GM19452 (cell line): ENCODE results near the gene HADH.
"Not testable (repeated sequence)": the region's sequence is repeated elsewhere in the genome, so short reads cannot be mapped to it uniquely, and the experiment has no call there.

Experiments used
- ATAC-seq: cut with Tn5 transposase; IDR thresholded peaks from one replicate; pipeline ENCODE4 v1.9.1; 2021; ENCODE audit not compliant: unreplicated experiment

HADH gene

DNA sequence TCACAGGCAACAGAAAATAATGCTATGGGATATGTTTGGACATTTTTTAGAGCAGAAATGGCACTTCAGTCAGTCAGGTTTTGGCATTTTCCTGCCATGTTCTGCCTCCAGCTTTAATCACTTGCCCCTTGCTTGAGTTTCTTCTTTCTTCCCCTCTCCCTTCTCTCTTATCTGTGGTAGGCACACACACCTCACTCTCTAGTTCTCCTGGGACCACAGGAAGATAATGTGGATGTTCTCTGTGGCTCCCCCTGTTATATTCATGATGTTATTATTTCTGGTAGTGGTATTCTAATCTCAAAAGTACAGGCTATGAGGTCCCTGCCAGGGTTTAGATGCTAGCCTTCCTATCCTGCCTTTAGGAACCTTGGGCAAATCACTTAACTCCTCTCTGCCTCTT, 5.2 kb downstream of the HADH start:
- ATAC-seq, result no peak

DNA sequence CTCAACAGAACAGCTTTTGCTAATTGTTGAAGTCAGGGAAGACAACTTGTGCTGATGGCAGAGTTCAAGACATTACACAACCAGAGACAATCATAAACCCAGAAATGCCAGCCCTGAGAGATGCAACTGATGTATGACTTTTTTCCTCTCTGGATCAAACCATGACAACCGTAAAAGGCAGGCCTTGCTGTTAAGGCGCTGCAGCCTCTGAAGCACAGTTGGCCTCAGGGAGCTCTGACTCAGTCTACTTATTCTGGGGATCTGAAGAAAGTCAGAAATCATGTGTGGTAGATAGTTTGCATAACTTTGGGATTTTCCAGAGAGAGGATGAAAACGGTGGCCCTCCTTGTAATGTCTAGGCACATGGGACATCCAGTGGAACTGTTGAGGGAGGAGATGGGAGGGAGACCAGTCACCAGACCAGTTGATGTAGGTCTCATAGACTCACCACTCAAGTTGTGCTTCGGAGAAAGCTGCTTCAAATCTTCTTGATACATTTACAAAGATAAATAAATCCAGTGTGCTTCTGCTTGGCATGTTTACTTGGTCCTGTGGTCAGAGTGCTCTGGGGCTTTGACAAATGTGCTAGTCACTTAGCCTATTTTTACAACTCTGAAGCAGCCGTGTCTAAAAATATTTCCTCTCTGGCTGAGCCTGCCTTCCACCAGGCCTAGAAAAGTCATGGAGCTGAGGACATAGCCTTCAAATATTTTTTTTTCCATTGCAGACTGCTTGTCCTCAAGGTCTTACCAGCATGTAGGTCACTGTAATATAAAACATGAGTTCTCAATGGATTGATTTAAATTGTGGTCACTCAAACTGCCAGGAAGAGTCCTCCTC, 7.5 kb downstream of the HADH start:
- no peak for ATAC-seq

DNA sequence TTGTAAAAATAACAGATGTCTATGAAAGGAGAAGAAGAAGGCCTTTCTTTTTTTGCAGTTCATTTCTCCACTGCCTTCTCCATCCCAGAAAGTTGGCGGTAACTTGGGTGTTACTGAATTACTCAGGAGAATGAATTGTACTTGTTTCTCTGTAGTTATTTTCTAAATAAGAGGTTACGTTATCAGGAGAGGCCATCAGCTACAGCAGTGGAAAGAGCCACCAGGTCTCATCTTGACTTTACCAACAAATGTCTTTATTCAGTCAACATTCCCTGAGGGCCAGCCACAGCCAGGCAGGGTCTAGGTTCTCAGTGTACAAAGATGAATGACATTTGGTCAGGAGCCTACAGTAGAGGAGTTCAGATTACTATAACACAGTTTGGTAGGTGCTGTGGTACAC, 8.1 kb downstream of the HADH start:
- no peak for ATAC-seq

DNA sequence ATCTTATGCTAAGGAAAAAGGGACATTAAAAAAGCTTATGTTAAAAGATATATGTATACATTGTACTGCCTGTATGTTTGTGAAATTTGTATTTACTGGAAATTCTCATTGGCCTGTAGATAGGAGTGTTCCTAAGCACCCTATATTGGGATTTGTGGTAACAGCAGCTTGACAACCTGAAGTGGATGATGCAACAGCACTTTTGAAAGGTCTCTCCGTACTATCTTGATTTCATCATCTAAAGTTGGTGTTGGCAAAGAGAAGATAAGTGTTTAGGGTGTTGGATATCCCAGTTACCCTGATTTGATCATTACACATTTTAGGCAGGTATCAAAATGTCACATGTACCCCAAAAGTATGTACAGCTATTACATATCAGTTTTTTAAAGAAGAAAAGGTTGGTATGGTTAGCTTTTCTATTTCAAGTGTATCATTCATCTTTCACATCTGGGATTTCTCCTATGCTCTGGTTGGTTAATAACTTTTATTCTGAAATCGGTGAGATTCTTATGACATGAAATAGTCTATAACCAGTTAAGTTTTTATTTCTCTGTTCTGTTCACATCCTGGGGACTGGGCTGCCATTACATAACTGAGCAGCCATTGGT, 10.3 kb downstream of the HADH start:
- ATAC-seq, result no peak

DNA sequence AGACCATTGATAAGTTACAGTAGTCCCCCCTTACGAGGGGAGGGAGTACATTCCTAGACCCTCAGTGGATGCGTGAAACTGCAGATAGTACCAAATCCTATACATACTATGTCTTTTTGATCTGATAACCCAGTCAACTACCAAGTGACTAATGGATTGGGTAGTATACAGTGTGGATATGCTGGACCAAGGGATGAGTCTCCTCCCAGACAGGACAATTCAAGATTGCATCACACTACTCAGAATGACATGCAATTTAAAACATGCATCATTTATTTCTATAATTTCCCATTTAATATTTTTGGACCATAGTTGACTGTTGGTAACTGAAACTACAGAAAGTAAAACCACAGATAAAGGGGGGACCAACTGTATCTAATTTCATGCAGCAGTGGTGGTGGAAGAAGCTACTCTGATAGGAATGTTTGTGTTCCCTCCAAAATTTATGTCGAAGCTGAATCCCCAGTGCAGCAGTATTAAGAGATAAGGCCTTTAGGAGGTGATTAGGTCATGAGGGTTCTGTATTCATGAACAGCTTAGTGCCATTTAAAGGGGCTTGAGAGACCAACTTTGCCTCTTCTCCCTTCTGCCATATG, 11.9 kb downstream of the HADH start:
- no peak for ATAC-seq

DNA sequence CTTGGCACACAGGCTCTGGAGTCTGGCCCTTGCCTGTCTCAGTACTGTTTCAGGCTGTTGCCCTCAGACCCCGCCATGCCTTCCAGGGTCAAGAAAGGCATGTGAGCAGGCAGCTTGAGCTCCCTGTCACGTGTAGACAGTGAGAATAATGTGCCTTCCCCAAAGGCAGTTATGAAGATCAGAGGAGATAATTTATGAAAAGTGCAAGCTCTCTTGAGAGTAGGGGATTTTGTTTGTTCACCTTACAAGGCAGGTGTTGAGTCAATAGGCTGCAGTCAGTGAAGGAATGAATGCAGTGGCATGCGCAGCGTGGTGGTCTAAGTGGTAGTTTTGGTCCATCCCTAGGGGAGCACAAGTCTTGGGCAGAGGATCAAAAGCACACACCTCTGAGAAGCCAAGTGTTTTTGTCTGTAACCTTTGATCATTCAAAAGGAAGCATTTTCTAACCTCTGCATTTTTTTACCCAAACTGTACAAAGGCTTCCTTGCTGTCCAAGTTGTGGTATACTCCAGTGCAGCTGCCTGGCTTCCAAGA, 14.4 kb downstream of the HADH start:
- ATAC-seq, result no peak

DNA sequence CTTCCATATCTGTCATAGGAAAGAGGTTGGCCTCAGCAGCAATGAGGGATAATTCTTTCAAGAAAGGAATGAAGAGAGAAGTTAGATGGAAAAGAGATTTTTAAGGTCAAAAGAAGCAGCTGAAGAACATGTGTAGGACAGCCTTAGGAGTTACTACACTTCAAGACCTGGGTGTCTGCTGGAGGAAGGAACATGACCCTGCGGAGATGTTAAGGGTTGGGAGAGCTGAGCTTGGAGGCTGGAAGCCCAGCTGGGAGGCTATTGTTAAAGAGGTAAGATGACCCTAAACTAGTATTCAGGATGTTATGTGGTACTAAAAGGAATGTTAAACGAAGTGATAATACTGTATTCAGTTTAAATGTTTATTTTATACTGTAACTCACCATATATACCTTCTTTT, 15.0 kb downstream of the HADH start:
- ATAC-seq, result no peak

DNA sequence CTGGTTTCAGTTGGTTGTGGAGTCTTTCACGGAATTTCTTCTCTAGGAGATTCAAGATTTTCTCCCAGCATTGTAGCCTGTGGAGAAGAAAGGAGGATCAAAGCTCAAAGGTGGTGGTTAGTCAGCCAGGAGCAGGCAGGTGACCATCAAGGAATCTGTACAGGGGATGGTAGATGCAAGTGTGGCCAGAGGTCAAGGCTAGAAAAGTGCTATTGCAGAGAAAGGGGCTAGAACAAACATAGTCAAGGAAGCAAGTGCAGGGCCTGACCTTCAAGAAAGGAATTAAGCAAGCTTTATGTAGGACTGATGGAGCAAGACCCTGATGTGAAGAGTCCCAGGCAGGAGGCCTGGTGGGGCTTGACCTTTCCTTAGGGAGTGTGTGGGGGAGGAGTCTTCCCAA, 16.1 kb downstream of the HADH start:
- ATAC-seq, result no peak

DNA sequence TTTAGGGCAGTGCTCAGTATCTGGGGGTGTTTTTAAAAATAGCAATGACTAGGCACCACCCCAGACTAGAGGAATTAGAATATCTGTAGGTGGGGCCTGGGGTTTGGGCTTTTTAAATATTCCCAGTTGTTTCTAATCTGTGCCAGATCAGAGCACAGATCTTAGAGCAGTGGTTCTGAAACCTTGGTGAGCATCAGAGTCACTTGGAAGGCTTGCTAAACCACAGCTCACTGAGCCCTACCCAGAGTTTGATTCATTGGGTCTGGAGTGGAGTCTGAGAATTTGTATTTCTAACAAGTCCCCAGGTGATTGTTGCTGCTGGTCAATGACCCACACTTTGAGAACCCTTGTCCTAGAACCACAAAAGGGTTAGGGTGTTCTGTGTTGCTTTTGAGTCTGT, 16.7 kb downstream of the HADH start:
- no peak for ATAC-seq

DNA sequence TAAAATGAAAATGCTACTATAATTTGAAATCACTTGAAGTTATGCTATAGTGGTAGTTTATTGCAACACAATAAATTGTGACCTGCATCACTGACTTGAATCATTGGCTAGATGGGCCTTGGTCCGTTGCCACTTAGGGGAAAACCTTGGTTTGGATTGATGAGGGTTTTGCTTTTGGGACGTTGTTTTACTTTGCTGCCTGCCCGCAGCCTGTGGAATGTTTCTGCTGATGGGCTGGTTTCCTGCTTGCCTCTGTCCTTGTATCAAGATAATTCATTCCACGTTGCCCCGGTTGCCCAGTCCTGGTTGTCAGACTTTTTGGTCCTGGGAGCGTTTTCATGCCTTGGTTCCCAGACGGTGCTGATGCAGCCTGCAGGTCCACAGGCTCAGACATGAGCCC, 18.3 kb downstream of the HADH start:
- no peak for ATAC-seq

DNA sequence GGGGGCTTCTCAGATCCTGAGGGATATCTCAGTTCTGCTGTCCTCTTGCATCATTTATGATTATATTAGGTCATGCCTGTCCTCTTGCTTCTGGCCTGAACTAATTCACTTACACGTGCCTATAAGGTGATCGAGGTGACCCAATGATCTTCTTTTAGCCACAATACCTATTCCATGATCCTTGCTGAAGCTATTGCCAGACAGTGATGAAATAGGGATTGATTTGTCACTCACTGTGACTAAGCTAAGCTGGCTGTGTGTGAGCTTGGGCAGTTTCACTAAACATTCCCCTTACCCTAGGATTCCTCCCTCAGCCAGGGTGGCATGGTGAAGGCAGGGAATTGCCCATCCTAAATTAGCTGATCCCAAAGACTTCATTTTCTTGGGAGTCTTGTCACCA, 19.0 kb downstream of the HADH start:
- ATAC-seq, result no peak

DNA sequence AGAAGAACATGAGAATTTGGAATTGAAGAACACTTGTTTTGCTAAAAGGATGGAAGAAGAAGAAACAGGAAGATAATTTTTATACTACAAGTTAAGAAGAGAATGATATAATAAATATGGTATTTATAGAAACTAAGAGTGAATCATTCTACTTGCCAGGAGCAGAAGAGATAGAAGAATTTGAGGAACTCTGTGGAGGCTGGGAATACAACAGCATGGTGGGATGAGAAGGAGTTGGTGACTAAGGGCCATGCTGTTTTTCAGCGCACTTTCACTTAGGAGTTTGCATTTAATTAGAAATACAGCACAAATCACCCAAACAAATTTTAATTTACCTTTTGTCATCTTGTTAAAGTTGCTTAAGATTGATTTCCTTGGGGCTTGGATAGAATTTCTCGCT, 20.5 kb downstream of the HADH start:
- no peak for ATAC-seq

DNA sequence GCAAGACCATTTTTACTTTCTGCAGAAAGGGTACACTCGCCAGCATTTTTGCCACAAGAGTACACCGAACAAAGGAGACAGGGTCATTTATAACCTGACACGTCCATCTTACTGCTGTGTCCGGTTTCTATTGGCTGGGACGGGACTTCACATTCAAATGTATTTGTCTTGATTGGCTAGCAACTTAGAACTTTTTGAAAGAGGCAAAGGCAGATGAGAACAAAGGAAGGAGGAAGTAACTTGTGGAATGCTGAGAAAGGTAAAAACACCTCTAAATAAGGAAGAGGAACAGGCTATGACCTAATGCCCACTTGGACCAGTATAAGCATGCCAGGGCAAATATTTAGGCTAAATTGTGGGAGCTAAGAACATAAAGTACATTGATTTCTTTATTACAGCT, 22.7 kb downstream of the HADH start:
- not testable (repeated sequence) for ATAC-seq

DNA sequence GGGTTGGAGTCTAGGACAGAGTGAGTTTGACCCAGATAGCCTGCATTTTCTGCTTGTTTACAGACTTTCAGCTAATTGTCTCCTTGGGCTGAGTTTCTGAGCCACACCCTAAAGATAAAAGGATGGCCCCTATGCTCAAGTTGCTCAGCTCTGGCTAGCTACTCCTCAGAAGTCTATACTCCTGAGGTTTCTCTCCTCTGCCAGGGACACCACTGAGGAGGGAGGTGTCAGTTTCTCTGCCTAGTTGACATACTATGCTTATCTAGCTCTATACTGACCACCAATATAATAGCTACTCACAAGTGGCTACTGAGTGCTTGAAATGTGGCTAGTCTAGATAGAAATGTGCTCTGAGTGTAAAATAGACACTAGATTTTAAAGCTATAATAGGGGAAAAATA, 23.6 kb downstream of the HADH start:
- ATAC-seq, result no peak

DNA sequence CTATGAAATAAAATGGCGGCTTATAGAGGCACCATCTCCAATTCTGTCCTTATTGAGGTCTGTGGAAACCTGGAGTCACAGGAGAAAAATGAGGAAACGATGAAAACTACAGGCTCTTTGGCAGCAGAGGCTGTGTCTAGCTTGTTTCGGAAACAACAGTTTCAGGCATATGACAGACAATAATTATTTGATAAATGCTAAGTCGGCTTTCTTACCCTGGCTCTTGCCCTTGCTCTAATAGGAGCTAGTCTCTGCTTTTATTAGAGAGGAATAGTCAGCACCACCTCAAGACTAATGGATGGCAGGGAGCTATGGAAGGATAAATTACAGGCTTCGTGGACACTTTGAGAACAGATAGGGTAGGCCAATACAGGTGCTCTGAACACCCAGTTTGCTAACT, 24.3 kb downstream of the HADH start:
- no peak for ATAC-seq

DNA sequence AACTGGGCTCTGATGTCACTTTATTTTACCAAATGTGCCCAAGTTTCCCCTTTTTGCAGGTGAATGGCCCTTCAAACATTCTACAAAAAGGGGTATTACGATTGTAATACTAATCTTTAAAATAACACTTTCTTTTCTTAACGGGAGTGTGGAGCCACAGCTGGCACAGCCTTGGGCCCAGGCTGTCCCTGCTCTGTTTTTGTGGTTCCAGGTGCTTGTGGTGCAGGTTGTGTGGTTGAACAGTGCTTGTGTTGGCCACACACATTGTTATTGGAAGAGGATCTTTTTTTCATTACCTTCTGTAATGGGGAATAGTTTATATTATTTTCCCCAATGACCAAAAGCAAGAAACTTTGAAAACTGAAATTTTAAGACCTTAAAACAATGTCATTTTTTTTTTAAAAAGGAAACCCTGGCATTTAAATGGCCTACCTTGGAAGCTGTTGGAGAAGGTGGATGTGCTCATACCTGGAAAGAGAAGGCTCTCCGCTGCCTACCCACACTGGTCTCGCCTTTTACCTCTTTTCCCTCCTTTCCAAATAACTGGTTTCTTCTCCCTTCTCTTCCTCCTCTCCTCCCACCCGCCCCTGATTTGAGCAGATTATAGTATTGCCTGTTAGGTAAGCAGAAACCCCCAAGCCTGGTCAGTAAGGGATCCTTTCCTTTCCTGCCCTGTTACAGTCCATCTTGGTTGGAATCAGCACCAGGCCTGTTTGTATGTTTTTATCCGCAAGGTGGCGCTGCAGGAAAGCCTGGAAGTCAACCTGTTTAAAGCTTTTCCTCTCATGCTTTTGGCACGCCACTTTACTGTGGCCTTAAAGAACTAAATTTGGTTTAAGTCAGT, 28.6 kb downstream of the HADH start:
- ATAC-seq, result peak; percentile 84

DNA sequence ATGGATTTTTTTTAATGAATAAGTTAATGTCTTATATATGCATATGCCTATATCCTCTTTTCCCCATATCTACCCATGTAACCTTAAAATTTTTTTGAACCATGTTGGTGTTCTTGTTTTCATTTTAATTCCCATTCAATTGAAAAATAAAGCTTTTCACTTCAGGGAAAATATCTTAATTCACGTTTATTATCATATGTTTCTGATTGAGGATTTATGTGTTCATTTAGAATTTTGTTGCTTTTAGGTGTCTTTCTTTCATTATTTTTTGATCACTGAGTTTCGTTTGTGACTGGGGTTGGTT, 29.1 kb downstream of the HADH start:
- ATAC-seq, result no peak

DNA sequence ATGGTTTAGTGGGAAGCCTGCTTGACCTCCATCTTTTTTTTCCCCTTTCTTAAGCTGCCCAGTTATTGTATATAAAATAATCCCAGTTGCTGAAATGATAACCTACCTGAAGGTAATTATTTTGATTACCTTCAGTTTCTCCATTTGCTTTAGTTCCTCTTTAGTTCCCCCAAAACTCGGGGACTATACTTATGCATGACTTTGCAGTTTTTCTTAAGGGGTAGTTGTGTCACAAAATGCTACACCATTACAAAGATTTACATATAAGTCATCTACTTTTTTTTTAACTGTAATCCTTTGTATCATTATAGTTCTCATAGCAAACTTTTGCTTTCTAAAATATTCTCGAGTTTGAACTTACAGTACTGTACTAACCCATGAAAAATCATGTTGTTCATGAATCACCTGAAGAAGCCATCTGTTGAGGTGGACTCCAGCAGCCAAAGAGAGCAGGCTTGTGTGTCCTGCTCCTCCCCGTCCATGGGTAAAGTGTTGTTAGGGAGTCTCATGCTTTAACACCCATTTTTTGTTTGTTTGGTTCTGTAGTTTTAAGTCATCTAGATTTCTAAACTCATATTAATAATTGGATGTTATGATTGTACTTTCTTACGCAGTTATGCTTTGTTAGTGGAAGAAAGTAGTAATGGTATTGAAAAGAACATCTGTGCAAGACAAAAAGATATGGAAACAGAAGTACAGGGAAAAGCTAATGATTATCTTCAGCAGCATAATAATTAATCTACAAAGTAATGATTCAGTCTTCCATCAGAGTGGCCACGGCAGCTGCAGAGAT, 34.6 kb downstream of the HADH start:
- ATAC-seq, result no peak

DNA sequence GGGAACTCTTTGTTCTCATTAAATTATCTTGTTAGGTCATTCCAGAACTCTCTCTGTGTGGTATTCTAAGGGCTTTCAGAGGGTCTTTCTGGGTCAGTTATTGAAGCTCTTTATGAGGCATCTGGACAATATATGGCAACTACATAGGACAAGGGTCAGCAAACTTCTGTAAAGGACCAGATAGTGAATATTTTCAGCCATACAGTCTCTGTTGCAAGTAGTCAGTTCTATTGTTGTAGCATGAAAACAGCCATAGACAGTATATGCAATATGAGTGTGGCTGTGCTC, 35.1 kb downstream of the HADH start:
- no peak for ATAC-seq

DNA sequence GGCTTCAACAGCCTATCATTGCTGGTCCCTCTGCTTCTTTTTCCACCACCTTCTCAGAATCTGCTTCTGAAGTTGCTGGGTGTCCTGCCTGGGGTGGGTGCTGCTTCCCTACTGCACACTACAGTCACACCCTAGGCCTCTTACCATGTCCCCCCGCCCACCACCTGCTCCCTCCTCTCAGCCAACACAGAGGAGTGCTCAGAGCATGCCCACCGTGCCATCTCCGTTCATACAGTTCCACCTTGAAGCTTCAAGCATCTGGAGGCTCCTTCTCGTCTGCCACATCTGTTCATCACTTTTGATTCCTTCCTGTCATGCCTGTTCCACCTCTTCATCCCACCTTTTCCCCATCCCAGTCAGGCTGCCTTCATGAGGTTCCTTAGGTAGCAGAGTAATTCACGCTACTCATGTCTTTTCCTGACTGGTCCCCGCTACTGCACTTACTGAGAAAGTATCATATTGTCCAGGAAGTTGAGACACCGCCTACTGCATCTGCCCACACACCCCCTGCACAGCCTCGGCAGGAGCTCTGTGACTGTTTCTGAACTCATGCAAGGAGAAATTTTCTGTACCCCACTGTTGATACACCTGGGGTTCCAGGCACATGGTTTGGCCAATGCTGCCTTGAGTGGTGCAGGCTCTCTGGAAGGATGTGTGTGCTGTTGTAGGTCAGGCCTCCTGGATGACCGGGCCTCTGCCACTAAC, 39.5 kb downstream of the HADH start:
- ATAC-seq, result no peak
